ENCODE data around the gene LOXL1.

DNA sequence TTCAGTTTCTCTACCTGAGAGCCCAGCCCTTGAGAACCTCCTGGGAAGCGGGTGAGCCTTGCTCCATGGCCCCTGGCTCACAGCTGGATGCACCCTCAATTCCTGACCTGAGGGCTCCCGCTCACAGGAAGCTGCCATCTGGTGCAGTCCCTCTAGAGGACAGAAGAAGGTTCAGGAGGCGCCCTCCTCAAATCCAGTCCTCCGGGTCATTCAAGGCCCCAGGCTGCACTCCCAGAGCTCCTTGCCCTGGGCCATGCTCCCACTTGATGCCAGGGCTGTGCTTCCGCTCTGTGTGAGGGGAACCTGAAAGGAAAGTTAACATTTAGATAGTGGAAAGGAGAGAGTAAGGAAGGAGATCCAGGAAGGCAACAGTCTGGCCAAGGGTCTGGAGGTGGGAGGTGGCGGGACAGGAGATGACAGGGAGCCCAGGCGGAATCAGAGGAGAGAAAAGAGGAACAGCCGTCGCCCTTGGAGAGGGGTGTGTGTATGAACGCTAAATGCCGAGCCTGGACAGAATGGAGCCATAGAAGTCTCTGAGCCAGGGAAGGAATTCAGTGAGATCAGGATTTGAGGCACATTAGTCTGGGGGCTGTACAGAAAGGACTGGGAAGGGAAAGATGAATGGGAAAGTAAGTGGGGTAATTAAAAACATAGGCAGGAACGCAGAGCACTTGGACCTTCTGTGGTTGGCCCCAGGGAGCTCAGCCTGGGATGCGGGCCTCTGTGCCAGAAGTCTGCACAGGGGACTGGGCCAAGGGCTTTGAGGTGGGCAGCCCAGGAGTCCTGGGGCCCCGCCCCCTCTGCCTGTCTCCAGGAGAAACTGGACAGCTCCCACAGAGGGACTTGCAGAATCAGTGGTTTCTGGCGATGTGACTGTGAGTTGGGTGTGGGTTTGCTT, 26.8 kb upstream of the LOXL1 start:
- TF ChIP-seq, protein P1, sequence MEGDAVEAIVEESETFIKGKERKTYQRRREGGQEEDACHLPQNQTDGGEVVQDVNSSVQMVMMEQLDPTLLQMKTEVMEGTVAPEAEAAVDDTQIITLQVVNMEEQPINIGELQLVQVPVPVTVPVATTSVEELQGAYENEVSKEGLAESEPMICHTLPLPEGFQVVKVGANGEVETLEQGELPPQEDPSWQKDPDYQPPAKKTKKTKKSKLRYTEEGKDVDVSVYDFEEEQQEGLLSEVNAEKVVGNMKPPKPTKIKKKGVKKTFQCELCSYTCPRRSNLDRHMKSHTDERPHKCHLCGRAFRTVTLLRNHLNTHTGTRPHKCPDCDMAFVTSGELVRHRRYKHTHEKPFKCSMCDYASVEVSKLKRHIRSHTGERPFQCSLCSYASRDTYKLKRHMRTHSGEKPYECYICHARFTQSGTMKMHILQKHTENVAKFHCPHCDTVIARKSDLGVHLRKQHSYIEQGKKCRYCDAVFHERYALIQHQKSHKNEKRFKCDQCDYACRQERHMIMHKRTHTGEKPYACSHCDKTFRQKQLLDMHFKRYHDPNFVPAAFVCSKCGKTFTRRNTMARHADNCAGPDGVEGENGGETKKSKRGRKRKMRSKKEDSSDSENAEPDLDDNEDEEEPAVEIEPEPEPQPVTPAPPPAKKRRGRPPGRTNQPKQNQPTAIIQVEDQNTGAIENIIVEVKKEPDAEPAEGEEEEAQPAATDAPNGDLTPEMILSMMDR (IDR thresholded peaks at IDR 0.05), result no peak
- no peak for TF ChIP-seq POLR2A (IDR thresholded peaks at IDR 0.05)

Measured in prostate gland (tissue), 2 donors.